ENCODE measurements around the gene C1orf50.

GRCh38 chr1:42784946-42785693, 18.1 kb downstream of the C1orf50 start, which contains the start of gene TMEM269:
- TF ChIP-seq CTCF (conservative IDR thresholded peaks at IDR 0.05; ENCODE audit: low read depth, low read length) (no peak), EZH2 (IDR thresholded peaks at IDR 0.05; ENCODE audit: low read length, unreplicated experiment) (no peak)

Data from PC-3 (cell line).